Skin epidermis (tissue), 12 donors: ENCODE measurements around the gene OR9A4.
"Not testable (repeated sequence)": the region's sequence is repeated elsewhere in the genome, so short reads cannot be mapped to it uniquely, and the experiment has no call there.

Experiments
- H3K27ac ChIP-seq, 21 experiments: fragments of 200-600 bp; sonication (generic) in 11 of 21; one replicate each; pipeline ENCODE4 v1.5.0; 2020; ENCODE audit warnings: mild to moderate bottlenecking in 3 of 21, inconsistent platforms in 2 of 21, moderate library complexity in 2 of 21
- H3K4me3 ChIP-seq, 7 experiments: fragments of 200-600 bp; sonication (generic) in 2 of 7; one replicate each; pipeline ENCODE4 v1.5.0; 2020; ENCODE audit warnings: inconsistent platforms in 2 of 7, mild to moderate bottlenecking in 2 of 7, moderate library complexity in 1 of 7

OR9A4 gene

GRCh38 chr7:141916099-141916498, at the start of gene OR9A4:
OR9A4 (plus strand) TSS chr7:141916399; CDS start chr7:141918876, 2,477 bp downstream.
- H3K27ac ChIP-seq, result no peak within 1 kb of the TSS
- H3K4me3 ChIP-seq, result no peak within 1 kb of the TSS

- Histone ChIP-seq H3K4me3 (no peak overlapping the region), H3K27ac (no peak overlapping the region)
These were observed 49.2 kb upstream of the OR9A4 start for GRCh38 chr7:141866974-141867373.

DNA sequence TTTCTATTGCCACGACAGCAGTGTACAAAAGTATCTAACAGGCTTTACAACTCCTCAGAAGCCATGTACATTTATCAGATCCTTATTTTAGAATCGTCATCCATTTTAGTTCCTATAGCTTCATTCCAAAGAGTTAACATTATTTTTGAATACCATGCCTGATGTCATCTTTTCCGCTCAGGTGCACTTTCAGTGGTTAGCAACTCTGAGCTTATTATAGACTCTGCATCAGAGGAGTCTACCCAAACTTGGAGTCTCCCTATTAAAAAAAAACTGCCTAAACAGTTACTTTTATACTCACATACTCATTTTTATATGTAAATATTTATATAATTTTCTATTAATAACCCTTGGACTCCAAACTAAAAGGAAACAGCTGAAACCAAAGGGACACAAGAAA, 43.3 kb upstream of the OR9A4 start:
- Histone ChIP-seq H3K4me3 (no peak overlapping the region), H3K27ac (no peak overlapping the region)

DNA sequence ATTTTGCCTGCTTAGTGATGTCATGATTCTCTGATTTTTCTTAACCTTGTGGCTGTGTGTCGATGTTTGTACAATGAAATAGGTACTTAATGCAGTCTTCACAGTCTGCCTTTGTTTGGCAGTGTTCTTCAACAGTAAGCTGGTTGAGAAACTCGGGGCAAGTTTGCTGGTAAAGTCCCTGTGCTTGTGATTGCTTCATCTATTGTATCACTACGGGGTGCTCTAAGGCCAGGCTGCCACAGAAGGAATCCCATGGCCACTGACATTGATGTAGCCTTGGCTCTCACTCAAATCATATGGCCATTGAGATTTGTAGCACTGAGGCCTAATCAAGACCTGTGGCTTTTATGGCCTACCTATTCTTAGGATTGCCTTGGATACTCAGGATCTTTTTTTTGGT, 41.4 kb upstream of the OR9A4 start:
- no peak overlapping the region for H3K27ac ChIP-seq
- no peak overlapping the region for H3K4me3 ChIP-seq

DNA sequence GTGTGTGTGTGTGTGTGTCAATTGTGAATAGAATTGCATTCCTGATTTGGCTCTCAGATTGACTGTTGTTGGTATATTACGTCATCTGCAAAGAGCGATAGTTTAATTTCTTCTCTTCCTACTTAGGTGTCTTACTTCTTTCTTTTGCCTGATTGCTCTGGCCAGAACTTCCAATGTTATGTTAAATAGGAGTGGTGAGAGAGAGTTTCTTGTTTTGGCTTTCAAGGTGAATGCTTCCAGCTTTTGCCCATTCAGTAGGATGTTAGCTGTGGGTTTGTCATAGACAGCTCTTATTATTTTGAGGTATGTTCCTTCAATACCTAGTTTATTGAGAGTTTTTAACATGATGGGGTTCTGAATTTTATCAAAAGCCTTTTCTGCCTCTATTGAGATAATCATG, 40.7 kb upstream of the OR9A4 start:
- no peak overlapping the region for H3K4me3 ChIP-seq
- no peak overlapping the region for H3K27ac ChIP-seq

DNA sequence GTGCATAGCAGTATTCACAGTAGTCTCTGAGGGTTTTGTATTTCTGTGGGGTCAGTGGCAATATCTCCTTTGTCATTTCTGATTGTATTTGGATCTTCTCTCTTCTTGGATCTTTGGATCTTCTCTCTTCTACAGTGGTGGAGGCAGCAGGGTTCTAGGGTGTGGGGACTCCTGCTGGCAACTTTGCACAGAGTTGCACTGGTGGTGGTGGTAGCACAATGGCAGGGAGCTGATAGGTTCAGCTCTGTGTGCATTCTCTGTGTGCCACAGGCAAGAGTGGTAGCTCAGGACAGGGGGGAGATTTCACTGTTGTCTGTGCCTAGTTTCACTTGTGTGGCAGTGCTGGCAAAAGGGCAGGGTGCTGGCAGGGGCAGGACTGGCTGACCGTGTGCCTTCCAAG, 39.8 kb upstream of the OR9A4 start:
- Histone ChIP-seq H3K4me3 (no peak overlapping the region), H3K27ac (no peak overlapping the region)

DNA sequence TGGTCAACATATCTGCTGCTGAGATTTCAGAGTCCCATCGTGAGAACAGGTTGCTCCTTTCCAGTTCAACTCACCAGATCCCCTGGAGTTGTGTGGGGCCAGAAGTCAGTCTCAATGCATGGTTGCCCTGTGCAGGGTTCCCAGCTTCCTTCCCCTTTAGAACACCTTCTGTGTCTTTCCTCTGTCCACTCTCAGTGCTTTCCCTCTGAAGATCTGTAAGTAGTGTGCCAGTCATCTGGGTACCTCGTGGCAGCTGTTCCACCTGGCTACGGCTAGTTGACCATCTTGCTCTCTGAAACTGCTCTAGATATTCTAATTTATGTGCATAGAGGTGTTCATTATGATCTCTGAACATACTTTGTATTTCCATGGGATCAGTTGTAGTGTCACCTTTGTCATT, 38.8 kb upstream of the OR9A4 start:
- no peak overlapping the region for H3K27ac ChIP-seq
- H3K4me3 ChIP-seq, result no peak overlapping the region

- Histone ChIP-seq H3K27ac (no peak overlapping the region), H3K4me3 (no peak overlapping the region)
These were observed 35.2 kb upstream of the OR9A4 start for GRCh38 chr7:141880960-141881359.

DNA sequence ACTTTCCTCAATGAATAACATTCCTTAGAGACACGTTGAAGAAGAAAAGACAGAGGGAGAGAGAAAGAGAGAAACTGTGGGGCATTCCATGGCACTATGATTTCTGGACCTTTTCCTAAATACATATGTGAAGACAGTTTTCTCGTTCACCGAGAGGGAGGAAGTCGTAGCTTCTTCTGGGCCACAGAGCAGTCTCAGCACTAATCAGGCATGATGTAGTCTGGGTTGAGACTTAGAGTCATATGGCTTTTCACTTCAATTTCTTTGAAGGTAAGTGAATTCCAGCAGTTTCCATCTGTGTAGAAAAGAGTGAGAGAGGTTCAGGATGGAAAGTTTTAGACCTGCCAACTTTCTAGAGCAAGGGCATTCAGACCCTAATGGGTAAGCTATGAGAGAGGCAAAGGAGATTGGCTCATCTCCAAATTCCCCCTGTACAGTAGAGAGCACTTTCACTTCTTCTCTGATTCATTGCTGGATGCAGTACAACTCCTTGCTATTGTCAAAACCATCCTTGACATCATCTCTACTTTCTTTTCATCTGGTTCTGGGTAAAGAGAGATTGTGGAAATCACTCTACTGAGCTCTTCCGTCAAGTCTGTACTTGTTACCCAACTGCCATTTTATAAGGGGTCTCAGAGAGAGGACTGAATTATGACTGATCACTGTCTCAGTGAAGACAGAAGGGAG, 31.5 kb upstream of the OR9A4 start:
- Histone ChIP-seq H3K27ac (no peak overlapping the region), H3K4me3 (no peak overlapping the region)

- no peak overlapping the region for H3K4me3 ChIP-seq
- H3K27ac ChIP-seq, result no peak overlapping the region
These were observed 26.9 kb upstream of the OR9A4 start for GRCh38 chr7:141889321-141889720.

DNA sequence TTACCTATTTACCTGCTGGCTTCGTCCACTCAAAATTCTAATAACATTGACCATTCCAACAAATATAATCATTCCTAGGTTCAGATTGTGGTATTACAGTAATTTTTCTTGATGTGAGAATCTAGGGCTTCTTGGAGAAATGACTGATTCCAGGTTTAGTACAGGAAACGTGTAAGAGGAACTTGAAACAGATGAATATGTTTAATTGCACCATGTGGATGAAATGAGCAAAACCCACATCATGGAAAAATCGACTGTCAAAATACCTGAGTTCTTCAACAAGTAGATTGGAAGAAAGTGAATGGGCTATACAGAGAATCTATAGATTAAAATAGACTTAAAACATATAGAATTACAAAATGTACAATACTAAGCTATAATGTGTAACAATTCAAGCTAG, 24.9 kb upstream of the OR9A4 start:
- Histone ChIP-seq H3K4me3 (no peak overlapping the region), H3K27ac (no peak overlapping the region)

DNA sequence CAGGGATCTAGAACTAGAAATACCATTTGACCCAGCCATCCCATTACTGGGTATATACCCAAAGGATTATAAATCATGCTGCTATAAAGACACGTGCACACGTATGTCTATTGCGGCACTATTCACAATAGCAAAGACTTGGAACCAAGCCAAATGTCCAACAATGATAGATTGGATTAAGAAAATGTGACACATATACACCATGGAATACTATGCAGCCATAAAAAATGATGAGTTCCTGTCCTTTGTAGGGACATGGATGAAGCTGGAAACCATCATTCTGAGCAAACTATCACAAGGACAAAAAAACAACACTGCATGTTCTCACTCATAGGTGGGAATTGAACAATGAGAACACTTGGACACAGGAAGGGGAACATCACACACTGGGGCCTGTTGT, 16.8 kb upstream of the OR9A4 start:
- H3K27ac ChIP-seq, H3K4me3 ChIP-seq: not testable (repeated sequence)

- H3K27ac ChIP-seq, result no peak overlapping the region
- H3K4me3 ChIP-seq, result no peak overlapping the region
These were observed 9.9 kb upstream of the OR9A4 start for GRCh38 chr7:141906285-141906684.

DNA sequence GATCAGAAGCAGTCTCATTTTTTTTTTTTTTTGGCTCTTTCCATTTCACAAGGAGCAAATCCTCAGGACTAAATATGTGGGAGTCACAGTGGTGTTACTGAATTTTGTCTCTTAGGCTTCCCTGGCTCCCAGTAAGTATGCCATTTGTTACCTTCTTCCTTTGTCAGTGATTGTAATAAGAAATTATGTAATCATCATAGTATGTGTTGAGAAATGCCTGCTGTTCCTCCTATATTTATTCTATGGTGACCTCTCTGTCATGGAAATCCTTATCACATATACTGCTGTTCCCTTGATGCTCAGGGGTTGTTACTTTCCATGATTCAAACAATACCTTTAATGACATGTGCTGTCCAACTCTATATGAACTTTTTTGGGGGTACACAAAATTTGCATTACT, 4.8 kb upstream of the OR9A4 start:
- Histone ChIP-seq H3K4me3 (no peak overlapping the region), H3K27ac (no peak overlapping the region)

DNA sequence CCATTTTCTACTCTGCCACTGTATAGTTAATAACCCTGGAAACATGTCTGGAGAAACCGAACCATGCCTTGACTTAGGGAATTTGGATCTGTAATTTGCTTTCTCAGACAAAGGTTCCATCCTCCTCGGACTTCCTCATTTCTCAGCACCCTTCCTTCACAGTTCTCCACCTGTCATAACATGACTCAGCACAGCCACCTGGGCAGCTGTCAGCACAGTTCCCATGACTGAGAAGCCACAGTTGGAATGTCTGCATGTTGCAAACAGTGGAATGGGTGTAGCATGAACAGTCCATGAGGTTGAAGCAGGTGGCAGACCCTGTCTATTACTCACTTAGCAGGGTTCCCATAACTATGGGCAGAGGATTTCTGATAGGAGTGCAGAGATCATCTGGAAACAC, 634 bp upstream of the OR9A4 start:
- Histone ChIP-seq H3K27ac (no peak overlapping the region), H3K4me3 (no peak overlapping the region)

DNA sequence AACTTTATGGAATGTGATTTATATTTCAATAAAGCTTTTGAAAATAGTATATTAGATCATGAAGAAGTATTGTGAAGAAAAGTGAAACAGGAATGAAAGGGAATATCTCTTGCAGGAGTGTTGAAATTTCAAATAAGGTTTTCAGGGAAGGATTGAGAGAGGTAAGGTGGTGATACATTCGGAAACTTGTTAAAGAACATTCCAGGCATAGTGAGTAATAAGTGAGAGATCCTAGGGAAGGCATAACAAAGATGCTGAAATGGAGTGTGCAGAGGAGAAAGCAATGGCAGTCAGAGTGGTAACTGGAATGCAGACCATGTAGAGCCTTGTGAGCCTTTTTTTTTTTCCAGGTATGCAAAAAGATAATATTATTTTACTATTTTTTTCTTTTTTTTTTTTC, 4.1 kb downstream of the OR9A4 start:
- Histone ChIP-seq H3K27ac (no peak overlapping the region), H3K4me3 (no peak overlapping the region)

- no peak overlapping the region for H3K4me3 ChIP-seq
- H3K27ac ChIP-seq, result no peak overlapping the region
These were observed 12.1 kb downstream of the OR9A4 start for GRCh38 chr7:141928146-141928844.

GRCh38 chr7:141928845-141929195, 12.6 kb downstream of the OR9A4 start:
- Histone ChIP-seq H3K4me3 (no peak overlapping the region), H3K27ac (no peak overlapping the region)

DNA sequence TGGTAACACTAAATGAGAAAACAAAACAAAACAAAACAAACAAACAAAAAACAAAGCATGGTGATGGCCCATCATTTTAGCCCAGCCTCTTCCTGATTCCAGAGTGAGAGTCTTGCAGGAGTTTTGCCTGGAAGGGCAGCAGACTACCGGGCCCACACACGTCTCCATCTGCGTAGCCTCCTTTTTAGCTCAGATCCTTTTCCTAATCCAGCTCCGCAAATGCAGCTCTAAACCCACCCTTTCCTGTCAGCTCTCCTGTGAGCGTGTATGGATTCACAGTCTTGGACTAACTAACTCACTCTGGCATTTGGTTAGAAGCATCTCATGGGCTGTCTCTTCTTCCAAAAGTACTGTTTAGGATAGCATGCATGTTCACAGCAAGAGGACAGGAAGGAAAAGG, 14.0 kb downstream of the OR9A4 start:
- H3K27ac ChIP-seq, result no peak overlapping the region
- no peak overlapping the region for H3K4me3 ChIP-seq

- Histone ChIP-seq H3K27ac (no peak overlapping the region), H3K4me3 (no peak overlapping the region)
These were observed 24.9 kb downstream of the OR9A4 start for GRCh38 chr7:141941075-141941474.

- H3K4me3 ChIP-seq, result no peak overlapping the region
- no peak overlapping the region for H3K27ac ChIP-seq
These were observed 27.6 kb downstream of the OR9A4 start for GRCh38 chr7:141943846-141944245.

DNA sequence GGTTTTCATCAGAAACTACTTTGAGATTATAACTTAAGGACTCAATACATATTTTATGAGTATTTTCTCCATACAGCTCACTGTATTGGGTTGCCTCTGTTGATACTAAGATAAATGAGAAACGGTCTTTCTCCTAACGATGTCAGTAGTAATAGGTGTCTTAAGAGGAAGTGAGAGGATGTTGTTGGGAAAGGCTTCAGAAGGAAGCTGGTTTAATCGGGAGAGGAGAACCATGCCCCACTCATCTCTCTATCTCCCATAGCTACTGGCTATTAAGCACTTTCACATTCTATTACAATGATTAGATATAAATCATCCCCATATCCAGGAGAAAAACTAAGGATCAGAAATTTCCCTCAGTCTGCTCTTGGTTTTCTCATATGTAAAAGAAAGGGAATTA, 28.6 kb downstream of the OR9A4 start:
- Histone ChIP-seq H3K4me3 (no peak overlapping the region), H3K27ac (no peak overlapping the region)
